SW480 (cell line): ENCODE data around the gene BIRC7.
A peak's percentile ranks its signal among the peaks of the same experiment; 100 is the strongest.
"Not testable (repeated sequence)": the region's sequence is repeated elsewhere in the genome, so short reads cannot be mapped to it uniquely, and the experiment has no call there.

Experiments
- DNase-seq: peaks from one replicate; pipeline ENCODE4 v3.0.0-alpha.2; 2016; ENCODE audit warnings: low spot score

The BIRC7 gene

DNA sequence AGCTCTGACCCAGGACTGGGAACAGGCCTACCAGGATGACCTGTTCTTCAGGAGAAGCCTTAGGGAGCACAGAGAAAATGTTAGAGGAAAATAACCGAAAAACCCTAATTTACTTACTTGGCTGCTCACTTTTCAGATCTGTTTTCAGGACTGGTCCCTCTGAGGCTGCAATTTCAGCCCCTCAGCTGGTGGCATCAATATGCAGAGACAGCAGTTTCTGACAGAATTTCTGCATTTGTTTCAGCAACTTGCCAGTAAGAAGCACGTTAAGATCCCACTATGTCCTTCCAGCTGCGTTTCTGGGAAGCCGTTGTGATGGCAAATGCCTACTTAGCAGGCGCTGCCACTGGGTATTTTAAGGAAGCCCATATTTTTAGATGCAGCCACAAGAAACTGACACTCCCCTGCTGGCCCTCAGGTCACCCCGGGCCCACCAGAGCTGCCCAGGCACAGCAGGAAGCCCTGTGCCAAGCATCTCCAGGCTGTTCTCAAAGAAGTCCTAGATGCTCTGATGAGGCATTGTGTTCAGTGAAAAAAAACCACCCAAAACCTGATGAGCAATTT is 27.3 kb upstream of the BIRC7 start:
- no peak for DNase-seq

DNA sequence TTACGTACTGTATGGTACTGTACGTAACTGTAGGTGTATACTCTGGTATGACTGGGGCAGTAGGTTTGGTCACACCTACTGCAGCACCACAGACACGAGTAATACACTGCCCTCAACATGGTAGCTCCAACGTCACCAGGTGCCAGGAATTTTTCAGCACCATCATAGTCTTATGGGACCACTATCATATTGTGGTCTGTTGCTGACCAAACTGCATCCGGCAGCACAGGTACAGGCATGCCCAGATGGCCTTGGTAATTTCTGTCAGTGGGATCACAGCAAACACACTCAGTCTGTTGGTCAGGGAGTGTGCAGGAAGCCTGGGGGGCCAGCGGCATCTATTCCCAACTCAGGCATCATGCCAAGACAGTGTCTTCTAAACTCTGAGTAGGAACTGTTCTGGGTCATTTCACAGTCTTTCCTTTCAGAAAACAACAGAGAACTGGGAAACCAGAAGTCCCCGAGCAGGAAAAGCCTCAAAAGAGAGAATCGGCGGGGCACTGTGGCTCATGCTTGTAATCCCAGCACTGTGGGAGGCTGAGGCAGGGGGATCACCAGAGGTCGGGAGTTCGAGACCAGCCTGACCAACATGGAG is 25.6 kb upstream of the BIRC7 start:
- no peak for DNase-seq

DNA sequence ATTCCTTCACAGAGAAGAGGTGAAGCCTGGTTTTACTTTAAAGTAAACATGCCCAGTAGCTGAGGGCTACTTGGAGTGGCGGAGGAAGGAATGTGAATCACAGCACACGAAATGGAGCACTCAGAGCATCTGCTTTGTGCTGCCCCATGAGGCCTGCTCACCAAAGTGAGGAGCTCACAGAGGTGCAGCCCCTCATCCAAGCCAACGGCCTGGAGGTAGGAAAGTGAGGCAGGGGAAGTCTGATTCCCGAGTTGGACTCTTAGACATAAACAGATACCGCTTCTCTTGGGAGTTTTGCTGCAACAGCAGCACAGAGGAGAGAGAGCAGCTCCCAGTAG is 23.3 kb upstream of the BIRC7 start:
- no peak for DNase-seq

DNA sequence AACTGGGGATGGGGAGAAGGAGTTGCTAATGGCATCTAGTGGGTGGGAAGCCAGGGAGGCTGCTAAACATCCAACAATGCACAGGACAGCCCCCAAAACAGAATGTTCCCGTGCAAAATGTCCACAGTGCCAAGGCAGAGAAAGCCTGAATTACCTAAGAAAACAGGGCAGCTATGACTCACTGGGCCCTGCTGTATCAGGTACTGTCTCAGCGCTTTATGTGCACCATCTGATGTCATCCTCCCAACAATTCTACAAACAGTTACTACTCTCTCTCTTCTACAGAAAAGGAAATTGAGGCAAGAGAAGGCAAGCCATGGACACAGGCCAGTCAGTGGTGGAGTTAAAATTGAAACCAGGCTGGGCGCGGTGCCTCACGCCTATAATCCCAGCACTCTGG is 22.9 kb upstream of the BIRC7 start:
- DNase-seq = no peak

DNA sequence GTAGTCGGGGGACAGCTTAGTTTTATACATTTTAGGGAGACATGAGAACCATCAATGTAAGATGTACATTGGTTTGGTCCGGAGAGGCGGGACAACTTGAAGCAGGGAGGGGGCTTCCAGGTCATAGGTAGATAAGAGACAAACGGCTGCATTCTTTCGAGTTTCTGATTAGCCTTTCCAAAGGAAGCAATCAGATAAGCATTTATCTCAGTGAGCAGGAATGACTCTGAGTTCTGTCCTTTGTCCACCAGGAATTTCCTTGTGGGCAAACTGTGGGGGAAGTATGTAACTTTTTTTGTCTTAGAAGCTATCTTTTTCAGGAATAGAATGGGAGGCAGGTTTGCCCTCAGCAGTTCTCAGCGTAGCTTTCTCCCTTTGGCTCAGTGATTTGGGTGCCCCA is 21.2 kb upstream of the BIRC7 start:
- no peak for DNase-seq

DNA sequence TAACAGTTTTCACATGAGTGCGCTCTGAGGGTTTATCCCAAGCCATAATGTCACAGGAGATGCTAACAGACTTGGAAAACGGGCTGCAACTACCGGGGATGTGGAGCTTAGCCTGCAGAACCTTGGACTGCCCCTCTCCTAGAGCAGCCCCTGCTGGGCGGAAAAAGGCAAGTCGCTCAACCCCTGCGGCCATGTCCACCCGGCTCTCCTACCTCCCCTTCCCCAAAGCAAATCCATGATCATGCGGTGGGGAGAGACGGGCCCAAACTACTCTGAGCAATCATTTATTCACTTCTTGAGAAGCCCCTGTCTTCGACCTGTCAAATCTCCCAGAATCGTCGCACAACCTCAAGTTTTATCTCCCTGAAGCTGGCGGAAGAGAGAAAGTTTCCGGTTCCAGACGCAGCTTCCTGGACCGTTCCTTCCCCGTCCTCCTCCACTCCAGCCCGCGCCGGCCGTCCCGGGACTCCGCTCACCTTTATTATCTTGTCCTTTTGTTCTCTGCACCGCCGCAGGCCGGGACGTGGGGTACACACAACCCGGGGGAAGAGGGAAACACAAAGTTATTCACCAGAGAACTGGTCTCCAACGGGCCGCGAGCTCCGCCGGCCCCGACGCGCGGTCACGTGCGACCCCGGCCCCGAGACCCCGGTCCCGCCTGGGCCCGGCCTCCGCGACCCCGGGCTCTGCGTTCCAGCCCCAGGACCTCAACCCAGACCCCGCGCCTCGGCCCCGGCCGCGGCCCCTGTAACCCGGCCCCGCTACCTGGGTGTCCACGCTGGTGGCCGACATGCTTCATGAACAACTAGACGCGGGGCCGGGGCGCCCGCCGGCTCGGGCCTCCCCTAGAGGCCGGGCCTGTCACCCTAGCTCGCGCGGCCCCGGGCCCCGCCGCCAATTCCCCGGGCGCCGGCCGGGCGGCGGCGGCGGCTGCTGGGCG is 20.3 kb upstream of the BIRC7 start:
- DNase-seq = peak; percentile 71

DNA sequence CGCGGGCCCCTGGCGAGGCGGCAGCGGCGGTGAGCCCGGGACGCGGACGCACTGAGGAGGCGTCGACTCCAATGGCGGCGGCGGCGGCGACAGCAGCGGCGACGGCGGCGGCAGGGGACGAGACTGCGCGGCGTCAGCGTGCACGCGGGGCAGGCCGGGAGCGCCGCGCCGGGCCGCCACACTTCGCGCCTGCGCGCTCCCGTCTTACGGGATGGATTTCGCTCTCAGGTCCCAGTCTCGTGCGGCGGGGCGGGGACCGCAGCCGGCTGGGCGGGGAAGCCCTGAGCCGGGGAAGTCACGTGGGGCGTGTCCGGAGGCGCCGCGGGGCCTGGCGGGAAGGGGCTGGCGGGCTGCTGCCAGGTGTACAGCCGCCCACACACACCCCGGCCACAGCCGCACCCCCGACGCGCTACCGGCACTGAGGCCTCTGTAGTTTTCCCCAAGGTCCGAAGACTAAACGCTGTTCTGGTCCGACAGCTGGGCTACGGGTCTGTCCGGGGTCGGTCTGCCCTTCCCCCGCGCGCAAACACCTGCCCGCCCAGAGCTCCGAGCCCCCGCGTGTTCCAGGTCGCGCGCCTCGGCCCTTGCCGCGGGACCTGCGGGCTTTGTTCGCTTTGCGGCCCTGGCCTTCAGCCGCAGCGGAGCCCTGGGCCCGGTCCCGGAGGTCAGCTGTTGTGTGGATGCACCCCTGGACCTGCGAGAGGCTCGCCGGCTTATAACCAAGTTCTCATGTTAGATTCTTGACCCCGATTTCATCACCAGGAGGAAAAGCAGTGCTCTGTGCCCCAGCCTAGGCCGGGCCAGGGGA is 19.5 kb upstream of the BIRC7 start, which contains the start of gene YTHDF1:
YTHDF1 (minus strand) TSS at position 91 of the 808 bp plus-strand sequence. CDS start 239 bp downstream, outside the sequence.
- peak; percentile 99 for DNase-seq

DNA sequence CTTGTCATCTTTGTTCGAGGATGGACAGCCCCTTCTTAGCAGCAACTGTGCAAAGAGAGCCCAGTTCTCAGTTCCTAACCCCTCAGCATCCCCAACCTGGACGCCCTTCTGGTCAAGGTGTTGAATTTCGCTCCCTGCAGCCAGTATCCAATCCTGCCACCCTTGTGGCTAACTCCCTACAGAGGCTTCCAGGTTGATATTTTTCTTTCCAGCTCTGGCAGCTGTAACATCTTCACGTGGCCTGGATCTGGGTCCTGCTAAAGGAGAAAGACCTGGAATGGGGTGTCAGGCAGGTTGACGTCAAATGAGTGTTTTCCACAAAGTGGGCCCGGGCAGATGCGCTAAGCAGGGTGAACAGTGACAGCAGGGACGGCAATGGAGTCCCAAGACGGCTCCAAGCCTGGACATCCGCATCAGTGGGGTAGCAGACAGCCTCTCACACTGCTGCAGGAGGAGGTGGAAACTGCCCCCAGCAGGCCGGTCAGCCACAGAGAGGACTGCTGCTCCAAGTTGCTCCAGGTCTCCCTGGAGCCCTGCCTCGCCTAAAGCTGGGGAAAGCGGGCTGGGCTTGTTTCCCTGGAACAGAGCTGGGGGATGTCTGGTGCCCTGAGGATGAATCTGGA is 18.7 kb upstream of the BIRC7 start:
- DNase-seq = peak; percentile 36

DNA sequence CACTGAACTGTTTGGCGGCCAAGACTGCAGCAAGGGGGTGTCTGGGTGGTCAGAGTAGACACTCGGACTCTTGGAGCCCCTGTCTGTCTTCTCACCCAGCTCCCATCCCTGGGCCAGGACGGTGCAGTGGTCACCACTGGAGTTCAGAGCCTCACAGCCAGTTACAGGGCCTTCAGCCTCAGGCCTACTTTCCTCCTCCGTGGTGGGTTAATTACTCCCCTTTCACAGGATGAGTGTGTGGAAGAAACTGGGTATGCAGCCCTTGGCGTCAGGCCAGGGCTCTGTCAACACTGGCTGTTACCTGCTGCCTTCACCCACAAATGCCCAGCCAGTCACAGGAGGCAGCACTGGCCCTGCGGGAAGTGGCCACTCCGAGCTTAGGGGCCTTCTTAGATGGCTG is 18.0 kb upstream of the BIRC7 start:
- no peak for DNase-seq

DNA sequence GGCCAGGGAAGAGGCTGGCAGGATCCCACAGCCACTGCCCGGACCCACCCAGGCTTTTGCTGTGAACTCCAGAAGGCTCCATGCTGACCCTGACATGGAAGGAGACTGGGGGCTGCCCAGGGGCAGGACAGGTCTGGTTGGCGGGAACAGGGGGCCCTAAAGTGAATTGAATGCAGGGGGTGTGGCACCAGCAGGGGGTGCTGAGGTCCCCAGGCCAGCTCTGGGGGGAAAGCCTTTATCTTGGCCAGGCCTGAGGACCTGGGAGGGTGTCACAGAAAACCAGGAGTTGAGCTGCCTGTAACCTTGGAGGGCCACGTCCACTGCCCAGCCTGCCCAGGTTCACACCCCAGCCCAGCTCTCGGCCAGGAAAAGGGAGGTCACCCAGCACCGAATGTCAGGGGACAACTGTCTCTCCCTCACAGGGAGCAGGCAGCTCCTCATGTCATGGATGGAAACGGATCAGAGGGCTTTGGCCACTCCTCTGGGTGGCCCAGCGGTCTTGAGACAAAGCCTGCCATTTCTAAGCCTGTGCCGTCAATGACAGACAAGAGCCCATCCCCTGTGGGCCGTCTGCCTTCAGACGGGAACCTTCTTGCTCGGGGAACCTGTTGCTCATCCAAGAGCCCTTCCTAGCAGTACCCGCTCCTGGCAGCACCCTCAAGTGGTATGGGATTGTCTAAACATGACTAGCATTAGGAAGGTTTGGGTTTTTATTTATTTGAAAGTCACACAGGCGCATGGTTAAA is 16.8 kb upstream of the BIRC7 start:
- DNase-seq = no peak

DNA sequence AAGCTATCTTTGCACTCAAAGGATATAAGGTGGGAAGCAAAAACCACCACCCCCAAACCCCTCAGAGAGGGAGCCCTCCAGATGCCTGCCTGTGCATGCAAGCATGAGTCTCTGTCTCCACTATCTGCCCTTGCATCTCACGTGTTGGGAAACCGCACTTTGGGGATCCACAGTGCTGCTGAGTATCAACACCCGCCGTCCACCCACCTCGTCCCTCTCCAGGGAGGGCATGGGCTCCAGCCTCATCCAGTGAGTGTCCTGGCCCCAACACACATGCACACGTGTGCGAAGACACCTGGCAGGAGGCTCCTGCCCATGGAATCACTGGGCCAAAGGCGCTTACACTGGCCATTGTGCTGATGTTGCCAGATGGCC is 16.3 kb upstream of the BIRC7 start:
- no peak for DNase-seq

DNA sequence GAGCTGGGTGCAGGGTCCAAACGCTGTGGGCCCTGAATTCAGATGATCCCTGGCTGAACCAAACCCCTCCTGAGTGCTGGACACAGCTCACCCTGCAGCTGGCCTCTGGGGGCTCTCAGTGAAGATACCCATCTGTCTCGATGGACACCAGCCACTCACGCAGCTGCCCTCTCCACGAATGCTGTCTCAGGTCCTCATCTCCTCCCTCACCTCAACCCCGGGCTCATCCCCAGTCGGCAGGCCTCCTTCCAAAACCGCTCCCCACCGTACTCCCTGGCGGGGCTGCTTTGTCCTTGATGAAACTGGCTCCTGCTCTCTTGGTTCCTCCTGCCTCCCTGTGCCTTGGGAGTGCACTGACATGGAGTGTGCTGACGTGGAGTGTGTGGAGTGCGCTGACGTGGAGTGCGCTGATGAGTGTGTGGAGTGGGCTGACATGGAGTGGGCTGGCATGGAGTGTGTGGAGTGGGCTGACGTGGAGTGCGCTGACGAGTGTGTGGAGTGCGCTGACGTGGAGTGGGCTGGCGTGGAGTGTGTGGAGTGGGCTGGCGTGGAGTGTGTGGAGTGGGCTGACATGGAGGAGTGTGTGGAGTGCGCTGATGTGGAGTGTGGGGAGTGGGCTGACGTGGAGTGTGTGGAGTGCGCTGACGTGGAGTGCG is 15.7 kb upstream of the BIRC7 start:
- no peak for DNase-seq

DNA sequence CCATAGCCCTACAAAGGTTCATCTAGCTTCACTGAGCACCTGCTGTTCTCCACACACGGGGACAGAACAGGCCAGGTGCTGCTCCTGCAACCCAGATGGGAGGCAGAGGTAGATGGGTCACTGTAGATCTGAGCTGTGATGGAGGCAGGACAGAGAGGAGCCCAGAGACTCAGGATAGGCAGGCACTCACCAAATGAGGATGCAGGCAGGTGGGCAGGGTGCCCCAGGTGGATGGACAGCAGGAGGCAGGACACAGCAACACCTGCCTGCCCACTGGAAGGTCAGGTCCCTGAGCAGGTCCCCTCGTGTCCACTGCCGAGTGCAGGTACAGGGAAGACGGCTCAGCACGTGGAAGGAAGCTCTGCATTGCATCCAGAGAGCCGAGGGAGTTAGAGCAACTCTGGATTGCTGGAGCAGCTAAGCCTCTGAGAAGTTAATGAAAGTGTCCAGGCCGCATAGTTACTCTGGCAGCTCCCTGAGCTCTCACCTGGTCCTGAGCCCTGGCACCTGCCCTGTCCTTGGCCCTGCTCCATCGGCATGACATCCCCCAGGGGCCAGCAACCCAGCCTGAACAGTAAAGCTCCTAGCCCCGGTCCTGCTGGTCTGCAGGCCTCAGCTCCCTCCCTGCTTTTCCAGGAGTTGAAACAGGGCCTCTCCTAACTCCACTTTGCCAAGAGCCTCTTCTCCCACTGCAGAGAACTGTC is 14.9 kb upstream of the BIRC7 start:
- no peak for DNase-seq

DNA sequence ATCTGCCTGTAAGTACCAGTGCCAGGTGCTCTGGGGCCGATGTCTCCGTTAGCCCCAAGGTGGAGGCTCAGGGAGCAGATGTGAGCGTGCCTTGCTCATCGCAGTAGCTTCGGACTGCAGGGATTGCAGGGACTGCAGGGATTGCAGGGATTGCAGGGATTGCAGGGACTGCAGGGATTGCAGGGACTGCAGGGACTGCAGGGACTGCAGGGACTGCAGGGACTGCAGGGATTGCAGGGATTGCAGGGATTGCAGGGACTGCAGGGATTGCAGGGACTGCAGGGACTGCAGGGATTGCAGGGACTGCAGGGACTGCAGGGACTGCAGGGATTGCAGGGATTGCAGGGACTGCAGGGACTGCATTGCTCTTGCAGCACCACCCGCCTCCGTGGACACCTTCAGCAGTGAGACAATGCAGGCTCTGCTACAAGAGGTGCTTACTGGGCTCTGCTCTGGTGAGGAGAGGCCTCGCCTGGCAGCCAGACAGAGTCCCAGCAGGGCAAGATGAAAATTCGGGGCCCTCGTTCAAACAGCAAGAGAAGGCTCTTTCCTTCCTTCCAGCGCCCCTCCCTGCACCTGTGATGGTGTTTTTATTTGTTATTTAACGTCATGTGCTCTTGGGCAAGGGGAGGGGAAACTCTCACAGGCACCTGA is 14.2 kb upstream of the BIRC7 start:
- not testable (repeated sequence) for DNase-seq

DNA sequence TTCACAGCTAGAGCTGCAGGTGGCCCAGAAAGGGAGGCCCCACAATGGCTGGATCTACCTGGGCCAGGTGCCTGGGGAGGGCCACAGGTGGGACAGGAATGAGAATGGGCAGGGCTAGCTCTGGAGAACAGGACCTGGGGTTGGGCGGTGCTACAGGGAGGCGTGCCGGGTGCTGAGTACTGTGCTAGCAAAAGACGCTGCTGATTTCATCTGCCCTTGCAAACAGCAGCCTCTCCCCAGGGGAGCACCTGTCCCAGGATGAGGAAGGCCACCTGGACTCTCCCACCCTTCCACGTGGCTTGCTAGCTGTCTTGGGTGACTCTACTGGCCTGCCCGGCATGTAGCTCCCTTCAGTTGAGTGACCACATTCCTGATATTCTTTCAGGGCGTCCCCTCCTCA is 13.2 kb upstream of the BIRC7 start:
- no peak for DNase-seq

DNA sequence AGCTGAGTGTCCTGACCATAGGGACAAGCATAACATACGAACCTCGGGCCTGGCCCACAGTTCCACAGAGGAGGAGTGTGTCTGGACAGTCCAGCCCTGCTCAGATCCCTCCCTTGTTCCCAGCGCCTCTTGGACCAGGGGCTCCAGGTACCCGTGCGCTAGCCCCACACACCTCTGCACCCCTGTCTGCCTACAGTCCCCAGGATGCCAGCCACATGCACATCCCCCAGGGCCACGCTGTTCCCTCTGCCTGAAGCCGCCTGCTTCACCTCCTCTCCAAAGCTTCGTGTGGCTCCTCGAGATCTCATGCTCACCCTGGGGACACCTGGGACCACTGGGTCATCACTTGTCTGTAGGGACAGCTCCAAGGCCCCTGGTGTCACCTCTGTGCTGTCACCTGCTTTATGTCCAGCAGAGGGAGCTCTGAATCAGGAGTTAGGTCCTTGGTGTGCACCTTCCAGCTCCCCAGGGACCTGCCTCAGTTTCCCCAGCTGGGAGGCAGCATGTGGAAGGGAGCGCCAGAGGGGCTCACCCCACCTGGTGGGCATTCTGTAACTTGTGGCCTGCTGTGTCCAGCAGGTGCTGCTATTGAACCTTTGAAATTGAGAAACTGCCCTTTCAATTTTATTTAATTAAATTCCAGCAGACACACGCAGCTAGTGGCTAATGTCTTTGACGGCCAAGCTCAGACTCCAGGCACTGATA is 12.4 kb upstream of the BIRC7 start:
- DNase-seq = peak; percentile 50

DNA sequence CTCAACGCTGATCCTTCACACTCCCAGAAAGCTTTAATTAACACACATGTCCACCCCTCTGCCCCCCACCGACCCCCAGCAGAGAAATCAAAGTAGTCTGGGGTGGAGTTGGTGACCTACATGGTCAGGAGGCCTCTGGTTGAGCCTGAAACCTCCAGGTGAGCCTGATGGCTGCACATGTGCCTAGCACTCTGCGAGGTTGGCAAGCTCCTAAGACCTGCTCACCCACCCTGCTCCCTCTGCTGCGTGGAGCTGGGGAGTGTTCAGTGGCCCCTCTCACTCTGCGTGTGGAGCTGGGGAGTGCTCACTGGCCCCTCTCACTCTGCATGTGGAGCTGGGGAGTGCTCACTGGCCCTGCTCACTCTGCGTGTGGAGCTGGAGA is 11.9 kb upstream of the BIRC7 start:
- no peak for DNase-seq

DNA sequence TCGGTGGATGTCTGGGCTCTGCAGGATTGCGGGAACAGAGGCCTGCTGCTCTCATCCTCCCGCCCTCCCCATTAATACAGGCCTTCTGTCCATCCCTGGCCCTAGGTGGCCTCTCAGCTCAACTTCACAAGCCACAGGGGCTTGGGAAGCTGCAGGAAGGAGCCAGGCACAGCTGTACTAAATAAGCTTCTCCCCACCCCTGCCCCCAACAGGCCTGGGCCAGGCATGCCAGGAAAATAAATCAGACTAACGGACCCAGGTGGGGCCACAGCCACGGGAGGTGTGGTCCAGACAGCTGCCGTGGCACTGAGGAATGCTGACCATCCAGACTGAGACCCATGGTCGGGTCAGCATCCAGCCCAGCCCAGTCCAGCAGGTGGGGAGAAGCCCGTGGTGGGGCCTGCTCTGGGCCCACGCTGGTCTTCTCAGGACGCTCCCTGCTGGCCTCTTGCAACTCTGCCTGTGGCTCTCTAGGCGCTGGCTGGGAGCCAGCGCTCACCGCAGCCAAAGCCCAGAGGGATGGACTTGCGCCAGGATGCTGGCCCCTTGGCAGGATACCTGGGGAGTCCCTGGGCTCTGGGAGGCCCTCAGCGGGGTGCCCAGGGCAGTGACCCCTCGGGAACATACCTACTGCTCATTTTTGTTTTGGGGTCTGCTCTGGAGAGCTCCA is 11.2 kb upstream of the BIRC7 start:
- peak; percentile 78 for DNase-seq
